GM13977 (cell line): ENCODE measurements around the gene TIMM17A.

Experiments used
- DNase-seq: peaks from one replicate; pipeline ENCODE4 v3.0.0; 2012; ENCODE audit warnings: low spot score
- CTCF ChIP-seq: IDR thresholded peaks from 2 replicates; pipeline ENCODE4 v1.5.1; 2012; ENCODE audit warnings: mild to moderate bottlenecking, control low read depth; ENCODE audit not compliant: insufficient read depth; ENCODE audit errors: extremely low read depth, missing control alignments
- in situ Hi-C: fragments of 300-500 bp; cut with MboI; formaldehyde crosslinking; loops from one replicate; pipeline ENCODE4 v1.12.0; 2022; ENCODE audit warnings: low sequenced_read_pairs, low pct_unique_long_range_greater_than_20kb, mixed read lengths, inconsistent platforms; ENCODE audit not compliant: unreplicated experiment

TIMM17A gene

DNA sequence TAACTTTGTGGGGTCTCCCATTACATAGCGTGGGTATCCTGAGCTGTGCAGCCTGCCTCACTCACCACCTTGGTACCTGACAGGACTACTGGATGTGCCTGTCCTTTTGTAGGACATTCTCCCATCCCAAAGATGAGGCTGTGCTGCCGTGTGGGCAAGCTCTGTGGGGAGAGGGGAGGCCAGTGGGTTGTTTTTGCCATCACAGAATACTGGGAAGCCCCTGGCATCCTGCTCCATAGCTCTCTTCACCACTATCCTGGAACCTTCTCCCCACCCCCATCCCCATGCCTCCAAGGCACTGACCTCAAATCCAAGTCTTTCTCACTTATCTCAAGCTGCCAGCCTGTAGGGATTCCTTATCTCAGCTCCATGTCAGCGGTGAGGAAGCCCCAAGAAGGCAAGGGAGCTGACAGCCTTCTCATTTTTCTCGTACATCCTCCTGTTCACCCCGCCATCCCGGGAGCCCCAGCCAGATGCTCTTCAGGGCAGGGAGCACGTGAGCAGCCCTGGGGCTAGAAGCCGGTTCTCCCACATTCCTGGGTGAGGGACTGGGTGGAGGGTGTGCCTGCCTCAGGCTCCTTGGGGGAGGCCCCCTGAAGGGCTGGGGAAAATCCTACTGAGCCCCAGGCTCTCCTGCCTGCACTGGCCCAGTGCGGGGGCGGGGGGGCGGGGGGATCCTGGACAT is 52.6 kb downstream of the TIMM17A start:
- DNase-seq, result no peak
- no peak for TF ChIP-seq CTCF
- in situ Hi-C loops, result no loop called here

DNA sequence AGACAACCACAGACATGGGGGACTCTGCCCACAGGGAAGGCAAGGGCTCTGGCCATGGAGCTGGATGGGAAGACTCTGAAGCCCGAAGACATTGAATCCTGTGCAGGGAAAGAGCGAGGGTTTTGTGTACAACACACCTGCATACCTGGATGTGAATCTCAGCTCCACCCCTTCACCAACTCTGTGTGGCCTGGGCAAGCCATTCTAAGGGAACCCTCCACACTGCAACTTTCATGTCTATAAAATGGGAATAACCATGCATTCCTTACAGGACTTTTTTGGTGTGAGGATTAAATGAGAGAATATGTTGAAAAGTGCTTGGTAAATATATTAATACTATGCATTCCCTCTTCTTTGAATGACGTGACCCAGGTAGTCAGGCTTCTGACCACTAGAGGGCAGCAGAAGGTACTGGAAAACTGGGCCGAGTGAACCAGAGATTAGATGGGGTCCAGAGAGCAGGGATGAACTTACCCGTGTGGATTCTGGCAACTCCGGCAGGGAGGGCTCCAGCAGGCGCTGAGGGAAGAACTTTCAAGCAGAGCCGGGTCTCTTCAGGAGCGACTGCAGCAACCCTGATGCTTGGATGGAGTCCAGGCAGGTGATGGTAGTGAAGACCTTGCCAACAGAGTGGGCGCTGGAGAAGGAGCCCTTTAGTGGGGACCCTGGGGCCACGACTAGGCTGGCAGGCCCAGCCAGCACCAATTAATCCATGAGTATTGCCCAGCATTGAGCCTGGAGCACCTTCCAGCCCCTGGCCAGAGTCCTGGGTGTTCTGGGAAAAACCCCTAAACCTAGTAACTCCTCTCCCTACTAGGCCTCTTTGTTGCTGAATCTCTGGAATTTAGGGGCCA is 54.2 kb downstream of the TIMM17A start:
- DNase-seq, result peak; percentile 82
- TF ChIP-seq CTCF, result peak; percentile 84
- in situ Hi-C loops, result loop anchor here (5.0 kb wide), 1 partner anchor 113 kb away; the partner anchor contains the start of gene GPR37L1

GRCh38 chr1:202010180-202011015 is 55.1 kb downstream of the TIMM17A start, which contains the start of gene ELF3:
TSS of gene ELF3 (plus strand) at chr1:202010587. CDS start at chr1:202011137, 550 bp downstream.
- in situ Hi-C loops, result loop anchor here (5.0 kb wide), 1 partner anchor 112 kb away; the partner anchor contains the start of gene GPR37L1
- peak; percentile 78 for DNase-seq

DNA sequence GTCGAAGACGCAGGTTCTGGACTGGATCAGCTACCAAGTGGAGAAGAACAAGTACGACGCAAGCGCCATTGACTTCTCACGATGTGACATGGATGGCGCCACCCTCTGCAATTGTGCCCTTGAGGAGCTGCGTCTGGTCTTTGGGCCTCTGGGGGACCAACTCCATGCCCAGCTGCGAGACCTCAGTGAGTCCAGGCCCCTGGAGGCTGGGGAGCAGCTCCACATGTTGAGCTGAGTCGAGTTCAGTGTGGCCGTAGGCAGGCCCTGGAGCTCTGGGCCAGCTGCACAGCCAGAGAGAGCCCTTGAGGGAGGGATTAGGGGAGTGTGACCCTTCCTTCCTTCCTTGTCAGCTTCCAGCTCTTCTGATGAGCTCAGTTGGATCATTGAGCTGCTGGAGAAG is 56.7 kb downstream of the TIMM17A start:
- no peak for DNase-seq
- TF ChIP-seq CTCF, result no peak
- in situ Hi-C loops, result loop anchor here (5.0 kb wide), 1 partner anchor 110 kb away; the partner anchor contains the start of gene GPR37L1

More at GRCh38 chr1:202010180-202011015, 55.1 kb downstream of the TIMM17A start, which contains the start of gene ELF3:
- TF ChIP-seq CTCF, result no peak

DNA sequence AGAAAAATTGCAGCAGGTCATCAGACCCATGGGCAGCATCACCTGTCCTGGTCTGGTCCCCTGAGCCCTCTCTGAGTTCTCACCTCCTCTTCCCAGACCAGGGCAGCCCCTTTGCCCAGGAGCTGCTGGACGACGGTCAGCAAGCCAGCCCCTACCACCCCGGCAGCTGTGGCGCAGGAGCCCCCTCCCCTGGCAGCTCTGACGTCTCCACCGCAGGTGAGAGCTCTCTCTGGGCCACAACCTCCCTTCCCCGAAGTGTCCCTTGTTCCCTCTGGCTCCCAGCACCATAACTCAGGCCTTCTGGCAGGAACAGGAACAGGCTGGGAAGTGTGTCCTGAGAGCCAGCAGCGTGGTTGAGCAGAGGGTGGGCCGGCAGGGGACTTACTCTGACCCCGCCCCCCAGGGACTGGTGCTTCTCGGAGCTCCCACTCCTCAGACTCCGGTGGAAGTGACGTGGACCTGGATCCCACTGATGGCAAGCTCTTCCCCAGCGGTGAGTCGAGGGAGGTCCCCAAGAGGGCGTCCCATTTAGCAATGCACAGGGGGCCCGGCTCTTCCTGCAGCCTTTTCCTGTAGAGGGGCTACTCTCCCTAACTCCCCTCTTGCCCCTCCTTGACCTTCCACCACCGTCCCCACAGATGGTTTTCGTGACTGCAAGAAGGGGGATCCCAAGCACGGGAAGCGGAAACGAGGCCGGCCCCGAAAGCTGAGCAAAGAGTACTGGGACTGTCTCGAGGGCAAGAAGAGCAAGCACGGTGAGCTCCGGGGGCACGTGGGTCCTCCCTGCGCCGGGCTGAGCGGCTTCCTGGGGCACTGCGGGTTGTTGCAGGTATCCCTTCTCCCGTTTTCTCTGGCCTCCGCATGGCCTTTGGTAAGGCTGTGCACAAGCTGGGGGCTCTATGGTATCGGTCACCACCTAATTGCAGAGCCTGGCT is 57.5 kb downstream of the TIMM17A start:
- in situ Hi-C loops, result loop anchor here (5.0 kb wide), 1 partner anchor 109 kb away; the partner anchor contains the start of gene GPR37L1
- DNase-seq, result no peak

More for the DNA sequence above, 57.5 kb downstream of the TIMM17A start:
- no peak for TF ChIP-seq CTCF
